ENCODE data around the gene MYH6. TPM values are rescaled to one million over a fixed set of nuclear protein-coding genes. Genes with fewer than 3 reads are reported as not detected.

The MYH6 gene
- total RNA-seq, 4 donors from 2014 or later, result 20.4 to 1,496 (median 303) TPM

GRCh38 chr14:23358553-23359166, 49.4 kb downstream of the MYH6 start:
- H3K27me3 ChIP-seq, result peaks cover 0 to 10% (median 3%) of the 10 kb centered on the region in 3 donors
- ATAC-seq (no peak), DNase-seq (no peak)
- no peaks in the 10 kb centered on the region for H3K9me3 ChIP-seq
- H3K4me3 ChIP-seq, result no peak overlapping the region
- H3K27ac ChIP-seq, result no peak overlapping the region
- in situ Hi-C loops (cut with MboI; ENCODE audit: low sequenced_read_pairs in 4 of 4), result no loop called here
- H3K36me3 ChIP-seq, result no peaks in the 10 kb centered on the region
- no peaks in the 10 kb centered on the region for H3K4me1 ChIP-seq
- TF ChIP-seq, protein P1, sequence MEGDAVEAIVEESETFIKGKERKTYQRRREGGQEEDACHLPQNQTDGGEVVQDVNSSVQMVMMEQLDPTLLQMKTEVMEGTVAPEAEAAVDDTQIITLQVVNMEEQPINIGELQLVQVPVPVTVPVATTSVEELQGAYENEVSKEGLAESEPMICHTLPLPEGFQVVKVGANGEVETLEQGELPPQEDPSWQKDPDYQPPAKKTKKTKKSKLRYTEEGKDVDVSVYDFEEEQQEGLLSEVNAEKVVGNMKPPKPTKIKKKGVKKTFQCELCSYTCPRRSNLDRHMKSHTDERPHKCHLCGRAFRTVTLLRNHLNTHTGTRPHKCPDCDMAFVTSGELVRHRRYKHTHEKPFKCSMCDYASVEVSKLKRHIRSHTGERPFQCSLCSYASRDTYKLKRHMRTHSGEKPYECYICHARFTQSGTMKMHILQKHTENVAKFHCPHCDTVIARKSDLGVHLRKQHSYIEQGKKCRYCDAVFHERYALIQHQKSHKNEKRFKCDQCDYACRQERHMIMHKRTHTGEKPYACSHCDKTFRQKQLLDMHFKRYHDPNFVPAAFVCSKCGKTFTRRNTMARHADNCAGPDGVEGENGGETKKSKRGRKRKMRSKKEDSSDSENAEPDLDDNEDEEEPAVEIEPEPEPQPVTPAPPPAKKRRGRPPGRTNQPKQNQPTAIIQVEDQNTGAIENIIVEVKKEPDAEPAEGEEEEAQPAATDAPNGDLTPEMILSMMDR (IDR thresholded peaks at IDR 0.05 in 4 of 5, conservative IDR thresholded peaks at IDR 0.05 in 1 of 5), result no peak
- TF ChIP-seq POLR2A (IDR thresholded peaks at IDR 0.05), result no peak
- intact Hi-C loops (cut with DNase I; ENCODE audit: low total_unique reads), result no loop called here

GRCh38 chr14:23358042-23358441, 50.0 kb downstream of the MYH6 start:
- Histone ChIP-seq H3K36me3 (no peaks in the 10 kb centered on the region), H3K27me3 (peaks cover 5 to 11% (median 6%) of the 10 kb centered on the region in 3 donors), H3K4me1 (peaks cover 0 to 1% of the 10 kb centered on the region in 2 donors), H3K4me3 (no peak overlapping the region), H3K9me3 (no peaks in the 10 kb centered on the region), H3K27ac (no peak overlapping the region)
- intact Hi-C loops (cut with DNase I; ENCODE audit: low total_unique reads), result no loop called here
- TF ChIP-seq, protein P1 (IDR thresholded peaks at IDR 0.05 in 4 of 5, conservative IDR thresholded peaks at IDR 0.05 in 1 of 5), result no peak
- no peak for TF ChIP-seq POLR2A (IDR thresholded peaks at IDR 0.05)
- DNase-seq (no peak), ATAC-seq (no peak)
- in situ Hi-C loops (cut with MboI; ENCODE audit: low sequenced_read_pairs in 4 of 4), result no loop called here

GRCh38 chr14:23357261-23357660, 50.8 kb downstream of the MYH6 start:
- Histone ChIP-seq H3K4me1 (peaks cover 0 to 9% of the 10 kb centered on the region in 2 donors), H3K27ac (no peak overlapping the region), H3K4me3 (no peak overlapping the region), H3K9me3 (no peaks in the 10 kb centered on the region), H3K27me3 (peaks cover 11 to 14% (median 13%) of the 10 kb centered on the region in 3 donors), H3K36me3 (no peaks in the 10 kb centered on the region)
- DNase-seq, result no peak
- in situ Hi-C loops (cut with MboI; ENCODE audit: low sequenced_read_pairs in 4 of 4) (no loop called here), intact Hi-C loops (cut with DNase I; ENCODE audit: low total_unique reads) (no loop called here)
- TF ChIP-seq, protein P1 (IDR thresholded peaks at IDR 0.05 in 4 of 5, conservative IDR thresholded peaks at IDR 0.05 in 1 of 5), result no peak
- no peak for TF ChIP-seq POLR2A (IDR thresholded peaks at IDR 0.05)
- ATAC-seq, result no peak

- Histone ChIP-seq H3K4me1 (peaks cover 0 to 15% of the 10 kb centered on the region in 2 donors), H3K27ac (no peak overlapping the region), H3K27me3 (peaks cover 17 to 20% (median 19%) of the 10 kb centered on the region in 3 donors), H3K36me3 (no peaks in the 10 kb centered on the region), H3K4me3 (no peak overlapping the region), H3K9me3 (no peaks in the 10 kb centered on the region)
- intact Hi-C loops (cut with DNase I; ENCODE audit: low total_unique reads), result no loop called here
- no peak for DNase-seq
- TF ChIP-seq POLR2A (IDR thresholded peaks at IDR 0.05), result no peak
- in situ Hi-C loops (cut with MboI; ENCODE audit: low sequenced_read_pairs in 4 of 4), result no loop called here
- no peak for ATAC-seq
Measured at GRCh38 chr14:23356662-23357061, 51.4 kb downstream of the MYH6 start.

DNA sequence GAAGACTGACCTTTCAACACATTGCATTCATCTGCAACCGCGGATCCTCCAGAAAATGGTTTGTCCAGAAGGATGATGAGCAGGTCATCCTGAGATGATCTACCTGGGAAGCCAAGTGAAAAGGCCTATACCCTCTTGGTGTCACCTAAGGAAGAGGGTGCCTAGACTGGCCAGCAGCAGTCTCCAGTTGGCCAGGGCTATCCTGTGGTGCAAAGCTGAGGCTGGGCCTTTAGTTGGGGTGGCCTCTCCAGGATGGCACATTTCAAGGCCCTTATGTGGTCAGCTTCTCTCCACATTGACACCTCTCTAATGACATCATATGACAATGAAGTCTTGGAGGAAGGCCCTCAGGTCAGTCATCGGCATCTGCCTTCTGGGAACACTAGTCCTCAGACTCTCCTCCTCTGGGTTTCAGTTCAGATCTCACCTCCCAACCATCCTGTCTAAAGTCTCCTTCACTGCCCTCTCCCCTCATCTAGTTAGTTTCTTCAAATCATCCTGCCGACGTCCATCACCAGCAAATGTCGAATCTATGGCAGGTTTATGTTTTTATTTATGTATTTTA, 52.1 kb downstream of the MYH6 start:
- no peak for DNase-seq

More for the DNA sequence above, 52.1 kb downstream of the MYH6 start:
- TF ChIP-seq, protein P1 (IDR thresholded peaks at IDR 0.05 in 4 of 5, conservative IDR thresholded peaks at IDR 0.05 in 1 of 5), result no peak
- no peak for TF ChIP-seq POLR2A (IDR thresholded peaks at IDR 0.05)
- H3K27ac ChIP-seq, result no peak overlapping the region
- no peak for ATAC-seq
- H3K9me3 ChIP-seq, result no peaks in the 10 kb centered on the region
- in situ Hi-C loops (cut with MboI; ENCODE audit: low sequenced_read_pairs in 4 of 4) (no loop called here), intact Hi-C loops (cut with DNase I; ENCODE audit: low total_unique reads) (no loop called here)
- peaks cover 0 to 15% of the 10 kb centered on the region in 2 donors for H3K4me1 ChIP-seq
- H3K36me3 ChIP-seq, result no peaks in the 10 kb centered on the region
- H3K27me3 ChIP-seq, result peaks cover 24 to 26% (median 24%) of the 10 kb centered on the region in 3 donors
- H3K4me3 ChIP-seq, result no peak overlapping the region
